Activated CD4-positive, alpha-beta T cell treated with anti-CD3 and anti-CD28 coated beads, Interleukin-2, amount 10 ng/mL, durations not matched to agents 24 days and 14 days (primary cell): ENCODE measurements around the gene PRKX. TPM values are rescaled to one million over a fixed set of nuclear protein-coding genes. Genes with fewer than 3 reads are reported as not detected.
"Not testable (repeated sequence)": the region's sequence is repeated elsewhere in the genome, so short reads cannot be mapped to it uniquely, and the experiment has no call there.

Experiments
- DNase-seq: peaks from one replicate; pipeline ENCODE4 v3.0.0; 2022
- H3K27ac Mint-ChIP-seq: one replicate; pipeline ENCODE4 v1.8.0; 2022; ENCODE audit warnings: mild to moderate bottlenecking, mixed read lengths
- H3K27me3 Mint-ChIP-seq: one replicate; pipeline ENCODE4 v1.8.0; 2022; ENCODE audit warnings: mixed read lengths
- H3K36me3 Mint-ChIP-seq: one replicate; pipeline ENCODE4 v1.8.0; 2022; ENCODE audit warnings: low read depth, mild to moderate bottlenecking, mixed read lengths
- H3K4me1 Mint-ChIP-seq: one replicate; pipeline ENCODE4 v1.8.0; 2021; ENCODE audit warnings: mixed read lengths
- H3K4me3 Mint-ChIP-seq: one replicate; pipeline ENCODE4 v1.8.0; 2022; ENCODE audit warnings: mild to moderate bottlenecking, moderate library complexity, mixed read lengths
- H3K9me3 Mint-ChIP-seq: one replicate; pipeline ENCODE4 v1.8.0; 2021; ENCODE audit warnings: mixed read lengths
- intact Hi-C: fragments of 100-400 bp; cut with micrococcal nuclease; formaldehyde crosslinking; loops from one replicate; pipeline ENCODE4 v1.15.1; 2023
- total RNA-seq: library from RNA; stranded (reverse); gene quantifications from 2 replicates; pipeline ENCODE4 v1.2.3, GENCODE V29; 2022

Gene PRKX
- total RNA-seq, 1 donor from 2014 or later: 61.3 TPM

DNA sequence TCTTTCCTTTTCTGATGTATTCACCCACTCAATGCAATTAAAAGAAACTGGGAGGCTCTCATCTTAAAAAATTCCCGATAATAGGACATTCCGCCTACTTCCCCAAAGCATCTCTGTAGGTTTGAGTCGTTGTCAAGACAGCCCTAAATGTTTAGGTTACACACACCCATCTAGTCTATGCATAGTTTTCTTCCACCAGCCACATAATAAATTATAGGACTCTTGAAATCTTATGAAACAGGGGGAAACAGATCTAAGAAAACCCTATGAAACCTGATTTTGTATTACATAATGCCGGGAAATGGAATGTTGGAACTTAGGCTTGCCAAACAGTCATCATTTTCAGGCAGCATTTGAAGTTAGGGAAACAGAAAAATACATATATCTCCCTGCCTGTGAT is 150.0 kb downstream of the PRKX start:
- Mint-ChIP-seq H3K27me3 (no peaks in the 10 kb centered on the region), H3K4me1 (no peaks in the 10 kb centered on the region), H3K36me3 (no peaks in the 10 kb centered on the region), H3K27ac (no peak overlapping the region), H3K9me3 (peaks cover 3% of the 10 kb centered on the region), H3K4me3 (no peak overlapping the region)
- no peak for DNase-seq
- intact Hi-C loops: no loop called here

DNA sequence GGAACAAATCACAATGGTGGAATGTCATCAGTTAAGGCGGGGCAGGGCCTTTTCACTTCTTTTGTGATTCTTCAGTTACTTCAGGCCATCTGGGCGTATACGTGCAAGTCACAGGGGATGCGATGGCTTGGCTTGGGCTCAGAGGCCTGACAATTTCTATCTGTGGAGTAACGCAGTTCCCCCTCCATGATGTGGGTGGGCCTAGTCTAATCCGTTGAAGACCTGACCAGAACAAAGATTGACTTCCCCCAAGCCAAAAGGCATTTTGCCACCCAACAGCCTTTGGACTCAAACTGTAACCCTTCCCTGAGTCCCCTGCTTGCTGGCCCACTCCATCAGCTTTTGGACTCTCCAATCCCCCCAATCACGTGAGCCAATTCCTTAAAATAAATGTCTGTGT is 153.4 kb downstream of the PRKX start:
- H3K4me3 Mint-ChIP-seq, H3K27ac Mint-ChIP-seq, intact Hi-C loops, H3K9me3 Mint-ChIP-seq, H3K27me3 Mint-ChIP-seq, H3K36me3 Mint-ChIP-seq, DNase-seq, H3K4me1 Mint-ChIP-seq: not testable (repeated sequence)
